Stimulated activated CD4-positive, alpha-beta T cell treated with anti-CD3 and anti-CD28 coated beads, Interleukin-2, amount 100 ng/mL, for 4 hours (primary cell): ENCODE data around the gene BNIP3.
"Not testable (repeated sequence)": the region's sequence is repeated elsewhere in the genome, so short reads cannot be mapped to it uniquely, and the experiment has no call there.

Source experiments
- DNase-seq: peaks from one replicate; pipeline ENCODE4 v3.0.0-alpha.2; 2020; ENCODE audit warnings: low read depth

BNIP3 gene

GRCh38 chr10:131929122-131929845, 52.4 kb downstream of the BNIP3 start:
- no peak for DNase-seq

- no peak for DNase-seq
These were observed 53.3 kb downstream of the BNIP3 start for GRCh38 chr10:131928248-131929095.

GRCh38 chr10:131926743-131927595, 54.8 kb downstream of the BNIP3 start:
- no peak for DNase-seq

- DNase-seq, result no peak
These were observed 55.5 kb downstream of the BNIP3 start for GRCh38 chr10:131926253-131926652.

GRCh38 chr10:131925716-131926115, 56.0 kb downstream of the BNIP3 start:
- DNase-seq, result no peak

GRCh38 chr10:131925011-131925649, 56.6 kb downstream of the BNIP3 start:
- no peak for DNase-seq

- DNase-seq, result no peak
These were observed 58.5 kb downstream of the BNIP3 start for GRCh38 chr10:131923038-131923756.

- no peak for DNase-seq
These were observed 60.5 kb downstream of the BNIP3 start for GRCh38 chr10:131921184-131921583.

- DNase-seq, result no peak
These were observed 61.0 kb downstream of the BNIP3 start for GRCh38 chr10:131920693-131921092.

- no peak for DNase-seq
These were observed 61.6 kb downstream of the BNIP3 start for GRCh38 chr10:131920151-131920550.

GRCh38 chr10:131919461-131919860, 62.3 kb downstream of the BNIP3 start:
- DNase-seq, result not testable (repeated sequence)
